Activated CD8-positive, alpha-beta memory T cell treated with anti-CD3 and anti-CD28 coated beads, Interleukin-2, amount 50 U/mL, for 24 hours (primary cell): ENCODE measurements around the gene CYP4F8.
"Not testable (repeated sequence)": the region's sequence is repeated elsewhere in the genome, so short reads cannot be mapped to it uniquely, and the experiment has no call there.

Source experiments
- DNase-seq: peaks from one replicate; pipeline ENCODE4 v3.0.0-alpha.2; 2020; ENCODE audit errors: extremely low read depth

CYP4F8 gene

DNA sequence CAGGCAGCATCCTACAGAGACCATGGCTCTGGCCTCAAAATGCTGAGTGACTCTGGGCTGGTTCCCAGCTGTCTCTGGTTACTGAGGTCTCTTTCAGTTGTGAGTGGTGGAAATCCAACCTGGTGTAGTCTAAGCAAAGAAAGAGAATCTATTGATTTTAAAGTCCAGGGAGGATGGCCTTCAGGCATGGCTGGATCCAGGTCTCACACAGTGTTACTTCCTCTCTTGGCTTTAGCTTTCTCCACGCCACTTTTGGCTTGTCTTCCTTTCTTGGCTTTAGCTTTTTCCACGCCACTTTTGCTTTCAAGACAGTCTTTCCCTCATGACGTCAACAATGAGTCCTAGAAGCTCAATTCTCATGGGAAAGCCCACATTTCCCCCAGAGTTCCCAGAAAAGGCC is 29.8 kb downstream of the CYP4F8 start:
- DNase-seq = no peak

DNA sequence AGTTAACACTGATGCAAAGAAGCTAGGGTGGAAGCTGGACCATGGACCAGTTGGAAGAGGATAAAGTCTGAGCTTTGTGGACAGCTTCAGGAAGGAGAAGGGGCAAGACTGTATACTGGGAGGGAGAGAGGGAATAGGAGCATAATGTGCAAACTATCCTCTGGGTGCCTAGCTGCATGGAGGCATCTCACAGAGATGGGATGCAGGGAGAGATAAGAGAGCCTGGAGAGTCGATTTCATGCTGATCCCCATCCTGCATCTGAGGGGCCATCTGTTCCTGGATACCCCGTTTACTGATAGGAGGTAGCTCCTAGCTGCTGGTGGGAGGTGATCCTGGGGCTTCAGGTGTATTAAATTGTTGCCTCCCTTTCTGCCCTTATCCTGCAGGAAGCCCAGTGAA is 34.5 kb downstream of the CYP4F8 start:
- DNase-seq = no peak

DNA sequence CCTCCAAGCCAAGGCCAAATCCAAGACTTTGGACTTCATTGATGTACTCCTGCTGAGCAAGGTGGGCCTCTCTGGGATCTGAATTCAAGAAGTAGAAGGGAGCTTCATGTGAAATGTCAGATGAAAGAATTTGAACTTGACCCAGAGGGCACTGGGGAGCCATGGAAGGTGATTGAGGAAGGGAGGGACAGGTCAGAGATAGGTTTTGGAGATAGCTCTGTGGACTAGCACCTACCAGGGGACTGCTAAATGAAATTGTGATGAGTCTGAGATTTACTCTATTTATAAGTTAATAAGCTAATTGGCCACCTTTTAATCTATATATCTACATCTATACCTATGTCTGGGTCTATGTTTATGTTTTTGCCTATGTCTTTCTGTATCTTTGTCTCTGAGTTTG is 35.1 kb downstream of the CYP4F8 start:
- not testable (repeated sequence) for DNase-seq

- DNase-seq = no peak
Measured at GRCh38 chr19:15651791-15652190, 36.8 kb downstream of the CYP4F8 start.

GRCh38 chr19:15652559-15653278 is 37.7 kb downstream of the CYP4F8 start:
- no peak for DNase-seq

- no peak for DNase-seq
Measured at GRCh38 chr19:15656467-15656866, 41.4 kb downstream of the CYP4F8 start.

- no peak for DNase-seq
Measured at GRCh38 chr19:15663247-15663646, 48.2 kb downstream of the CYP4F8 start.

DNA sequence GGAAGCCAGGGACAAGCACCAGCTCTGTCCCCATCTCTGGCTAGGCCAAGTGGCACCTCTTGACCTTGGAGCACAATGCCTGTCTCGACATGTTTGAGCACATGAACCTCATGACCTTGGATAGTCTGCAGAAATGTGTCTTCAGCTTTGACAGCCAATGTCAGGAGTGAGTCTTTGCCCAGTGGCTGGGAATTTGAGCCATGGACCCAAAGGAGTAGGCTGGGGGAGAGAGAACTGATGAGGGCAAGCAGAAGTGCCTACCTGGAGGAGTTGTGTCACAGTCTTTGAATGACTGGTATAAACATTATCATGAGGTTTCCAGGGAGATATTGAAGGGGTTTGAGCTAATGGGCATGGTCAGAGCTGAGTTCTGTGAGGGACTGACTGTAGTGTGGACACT is 51.2 kb downstream of the CYP4F8 start:
- DNase-seq = no peak

DNA sequence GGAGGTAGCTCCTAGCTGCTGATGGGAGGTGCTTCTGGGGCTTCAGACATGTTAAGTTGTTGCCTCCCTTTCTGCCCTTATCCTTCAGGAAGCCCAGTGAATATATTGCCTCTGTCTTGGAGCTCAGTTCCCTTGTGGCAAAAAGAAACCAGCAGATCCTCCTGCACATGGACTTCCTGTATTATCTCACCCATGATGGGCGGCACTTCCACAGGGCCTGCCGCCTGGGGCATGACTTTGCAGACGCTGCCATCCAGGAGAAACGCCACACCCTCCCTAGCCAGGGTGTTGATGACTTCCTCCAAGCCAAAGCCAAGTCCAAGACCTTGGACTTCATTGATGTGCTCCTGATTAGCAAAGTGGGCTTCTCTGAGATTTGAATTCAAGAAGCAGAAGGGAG is 51.9 kb downstream of the CYP4F8 start:
- DNase-seq = no peak

DNA sequence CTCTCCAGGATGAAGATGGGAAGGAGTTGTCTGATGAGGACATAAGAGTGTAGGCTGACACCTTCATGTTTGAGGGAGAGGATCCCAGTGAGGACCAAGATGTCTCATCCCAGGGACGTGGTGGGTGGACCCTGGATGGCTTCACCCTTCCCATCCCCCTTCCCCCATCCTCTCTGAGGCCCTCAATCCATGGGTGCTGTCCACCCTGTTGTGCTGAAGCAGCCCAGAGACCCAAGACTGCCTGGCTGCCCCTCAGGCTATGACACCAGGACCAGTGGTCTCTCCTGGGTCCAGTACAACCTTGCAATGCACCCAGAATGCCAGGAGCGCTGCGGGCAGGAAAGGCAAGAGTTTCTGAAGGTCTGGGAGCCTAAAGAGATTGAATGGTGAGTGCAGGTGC is 54.4 kb downstream of the CYP4F8 start:
- no peak for DNase-seq

DNA sequence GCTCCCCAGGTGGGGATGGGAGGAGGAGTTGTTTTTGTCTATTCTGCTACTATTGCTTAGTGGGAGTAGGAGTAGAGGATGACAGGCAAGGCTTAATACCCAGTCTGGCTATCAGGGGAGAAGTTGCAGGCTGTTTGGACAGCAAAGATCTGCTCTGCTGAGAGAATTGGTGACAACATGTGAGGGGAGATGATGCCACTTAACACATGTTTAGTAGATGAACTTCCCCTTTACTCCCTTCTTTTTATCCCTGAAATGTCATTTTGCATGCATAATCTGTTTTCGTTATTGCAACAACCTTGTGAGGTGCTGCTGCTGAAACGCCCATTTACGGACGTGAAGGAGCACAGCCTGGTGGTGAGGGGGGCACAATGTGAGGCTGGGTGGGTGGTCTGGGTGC is 54.9 kb downstream of the CYP4F8 start:
- no peak for DNase-seq

DNA sequence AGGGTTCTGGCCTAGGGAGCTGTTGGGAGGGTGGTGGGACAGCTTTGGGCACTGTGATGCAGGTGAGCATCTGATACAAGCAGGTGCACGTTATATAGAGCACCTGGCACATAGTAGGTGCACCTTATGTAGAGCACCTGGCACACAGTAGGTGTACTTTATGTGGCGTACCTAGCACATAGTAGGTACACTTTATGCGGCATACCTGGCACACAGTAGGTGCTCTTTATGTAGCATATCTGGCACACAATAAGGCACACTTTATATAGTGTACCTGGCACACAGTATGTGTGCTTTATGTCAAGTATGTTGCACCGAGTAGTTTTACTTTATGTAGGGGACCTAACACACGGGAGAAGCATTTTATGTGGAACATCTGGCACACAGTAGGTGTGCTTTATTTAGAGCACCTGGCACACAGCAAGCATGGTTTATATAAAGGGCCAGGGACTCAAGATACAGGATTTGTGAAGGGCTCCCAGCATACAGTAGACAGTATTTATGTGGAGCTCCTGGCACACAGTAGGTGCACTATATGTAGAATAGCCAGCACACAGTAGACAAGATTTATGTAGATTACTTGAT is 56.3 kb downstream of the CYP4F8 start:
- no peak for DNase-seq

GRCh38 chr19:15671891-15672579 is 57.0 kb downstream of the CYP4F8 start:
- no peak for DNase-seq

- no peak for DNase-seq
Measured at GRCh38 chr19:15672580-15673175, 57.7 kb downstream of the CYP4F8 start, which contains the start of gene CYP4F12. Gene CYP4F12 (plus strand): TSS chr19:15673087. CDS start chr19:15673530, 443 bp downstream.

DNA sequence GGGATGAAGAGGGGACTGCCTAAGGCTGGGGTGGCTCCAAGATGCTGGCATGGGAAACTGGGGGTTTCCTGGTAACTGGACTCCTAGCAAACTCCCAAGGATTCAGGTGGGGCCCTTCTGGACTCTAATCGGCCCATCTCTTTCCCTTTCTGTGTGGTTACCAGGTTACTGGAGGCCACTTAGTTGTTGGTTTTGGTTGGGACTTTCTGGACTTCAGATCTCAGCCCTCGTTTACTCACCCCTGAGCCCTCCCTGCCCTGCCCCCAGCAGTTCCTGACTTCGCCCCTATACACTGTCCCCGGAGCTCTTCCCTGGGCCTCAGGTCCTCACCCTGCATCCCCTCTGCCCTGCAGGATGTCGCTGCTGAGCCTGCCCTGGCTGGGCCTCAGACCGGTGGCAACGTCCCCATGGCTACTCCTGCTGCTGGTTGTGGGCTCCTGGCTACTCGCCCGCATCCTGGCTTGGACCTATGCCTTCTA is 58.2 kb downstream of the CYP4F8 start:
- no peak for DNase-seq

DNA sequence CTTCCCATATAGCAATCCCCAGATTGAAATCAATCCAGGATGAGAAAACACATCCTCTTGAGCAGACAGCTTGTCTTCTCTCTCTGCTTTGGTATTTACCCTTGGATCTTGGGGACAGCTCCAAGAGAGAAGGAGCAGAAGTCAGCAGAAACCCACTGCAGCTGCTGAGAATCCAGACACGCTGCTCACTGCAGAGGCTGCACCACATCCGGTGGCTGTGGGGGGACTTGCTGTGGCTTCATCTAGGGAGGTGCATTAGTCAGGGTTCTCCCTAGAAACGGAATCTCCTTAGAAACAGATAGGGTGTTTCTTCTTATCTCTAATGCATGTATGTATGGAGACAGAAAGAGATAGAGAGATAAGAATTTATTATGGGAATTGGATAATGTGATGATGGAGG is 60.5 kb downstream of the CYP4F8 start:
- DNase-seq = no peak

GRCh38 chr19:15679089-15679488 is 64.1 kb downstream of the CYP4F8 start:
- DNase-seq = no peak

DNA sequence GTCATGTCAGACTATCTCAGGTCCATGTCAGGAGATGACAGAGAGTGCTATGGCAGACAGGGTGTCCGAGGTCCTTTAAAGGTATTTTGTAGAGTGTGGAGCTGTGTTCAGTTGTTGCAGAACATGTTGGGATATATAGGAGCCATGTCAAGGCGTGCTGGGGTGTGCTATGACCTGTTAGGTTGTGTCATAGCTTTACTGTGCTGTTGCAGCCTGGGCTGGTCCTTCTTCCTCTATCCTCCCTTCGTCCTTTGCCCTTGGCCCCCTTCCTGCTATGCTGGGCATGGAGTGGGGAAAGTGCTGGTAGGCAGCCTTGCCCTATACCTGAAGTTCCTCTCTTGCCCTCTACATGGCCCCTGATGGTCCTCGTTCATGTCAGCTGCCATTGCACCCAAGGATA is 64.8 kb downstream of the CYP4F8 start:
- DNase-seq = not testable (repeated sequence)
